Measurements from ENCODE around the gene ENPP1.
"Not testable (repeated sequence)": the region's sequence is repeated elsewhere in the genome, so short reads cannot be mapped to it uniquely, and the experiment has no call there.

Gene ENPP1

DNA sequence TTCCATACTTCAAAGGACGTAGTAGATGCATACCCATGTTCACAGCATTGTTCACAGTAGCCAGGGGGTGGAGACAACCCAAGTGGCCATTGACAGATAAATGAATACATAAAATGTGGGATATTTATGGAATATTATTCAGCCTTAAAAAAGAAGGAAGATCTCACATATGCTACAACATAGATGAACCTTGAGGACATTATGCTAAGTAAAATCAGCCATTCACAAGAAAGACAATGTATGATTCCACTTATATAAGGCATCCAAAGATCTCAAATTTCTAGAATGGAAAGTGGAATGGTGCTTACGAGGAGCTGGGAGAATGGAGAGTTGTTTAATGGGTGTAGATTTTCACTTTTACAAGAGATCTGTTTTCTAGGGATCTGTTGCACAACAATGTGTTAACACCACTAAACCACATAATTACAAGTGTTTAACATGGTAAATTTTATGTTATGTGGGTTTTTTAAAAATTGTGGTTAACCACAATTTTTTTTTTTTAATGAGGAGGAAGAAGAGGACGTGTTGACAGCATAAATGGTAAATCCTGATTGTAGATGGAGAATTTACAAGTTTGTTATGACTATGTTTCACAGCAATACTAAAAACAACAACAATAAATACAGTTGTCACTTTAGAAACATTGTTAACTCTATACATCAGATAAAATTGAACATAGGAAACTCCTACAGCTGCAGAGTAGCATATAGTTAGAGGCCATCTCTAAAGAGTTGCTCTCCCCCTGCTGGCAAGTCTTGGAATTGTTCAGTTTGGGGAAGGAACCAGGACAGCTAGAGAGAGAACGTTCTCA, 101.8 kb downstream of the ENPP1 start:
- no peak overlapping the region for H3K27ac ChIP-seq
- TF ChIP-seq, protein P1, sequence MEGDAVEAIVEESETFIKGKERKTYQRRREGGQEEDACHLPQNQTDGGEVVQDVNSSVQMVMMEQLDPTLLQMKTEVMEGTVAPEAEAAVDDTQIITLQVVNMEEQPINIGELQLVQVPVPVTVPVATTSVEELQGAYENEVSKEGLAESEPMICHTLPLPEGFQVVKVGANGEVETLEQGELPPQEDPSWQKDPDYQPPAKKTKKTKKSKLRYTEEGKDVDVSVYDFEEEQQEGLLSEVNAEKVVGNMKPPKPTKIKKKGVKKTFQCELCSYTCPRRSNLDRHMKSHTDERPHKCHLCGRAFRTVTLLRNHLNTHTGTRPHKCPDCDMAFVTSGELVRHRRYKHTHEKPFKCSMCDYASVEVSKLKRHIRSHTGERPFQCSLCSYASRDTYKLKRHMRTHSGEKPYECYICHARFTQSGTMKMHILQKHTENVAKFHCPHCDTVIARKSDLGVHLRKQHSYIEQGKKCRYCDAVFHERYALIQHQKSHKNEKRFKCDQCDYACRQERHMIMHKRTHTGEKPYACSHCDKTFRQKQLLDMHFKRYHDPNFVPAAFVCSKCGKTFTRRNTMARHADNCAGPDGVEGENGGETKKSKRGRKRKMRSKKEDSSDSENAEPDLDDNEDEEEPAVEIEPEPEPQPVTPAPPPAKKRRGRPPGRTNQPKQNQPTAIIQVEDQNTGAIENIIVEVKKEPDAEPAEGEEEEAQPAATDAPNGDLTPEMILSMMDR (conservative IDR thresholded peaks at IDR 0.05): peak; percentile 85
- TF ChIP-seq ZFX (IDR thresholded peaks at IDR 0.05): no peak

DNA sequence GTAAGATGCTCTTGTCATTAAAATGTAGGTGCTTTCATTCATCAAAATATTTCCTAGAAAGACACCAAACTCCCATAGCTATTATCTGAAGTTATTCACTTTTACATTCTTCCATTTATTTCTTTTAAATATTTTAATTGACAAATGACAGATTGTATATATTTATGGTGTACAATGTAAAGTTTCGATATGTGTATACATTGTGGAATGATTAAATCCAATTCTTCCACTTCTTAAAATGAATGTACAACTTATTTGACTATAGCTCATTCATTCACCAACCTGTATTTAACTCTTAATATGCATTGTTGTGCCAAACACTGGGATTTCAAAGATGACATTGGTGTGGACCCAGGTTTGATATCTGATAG, 102.4 kb downstream of the ENPP1 start:
- no peak overlapping the region for H3K27ac ChIP-seq
- TF ChIP-seq ZFX (IDR thresholded peaks at IDR 0.05): no peak
- TF ChIP-seq, protein P1 (conservative IDR thresholded peaks at IDR 0.05): peak; percentile 64

DNA sequence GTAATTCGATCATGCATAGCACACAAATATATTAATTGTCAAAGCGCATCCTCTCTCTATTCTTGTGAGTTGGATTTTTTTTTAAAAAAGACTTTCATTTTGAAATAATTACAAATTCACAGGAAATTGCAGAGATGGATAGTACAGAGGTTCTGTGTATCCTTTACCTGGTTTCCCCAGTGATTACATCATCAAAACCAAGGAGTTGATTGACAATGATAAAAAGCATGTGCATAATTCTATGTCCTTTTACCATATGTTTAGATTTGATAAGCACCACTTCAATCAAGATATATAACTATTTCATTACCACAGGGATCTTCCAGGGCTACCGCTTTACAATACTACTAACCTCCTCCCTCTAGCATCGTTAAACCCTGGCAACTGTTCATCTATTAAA, 103.1 kb downstream of the ENPP1 start:
- TF ChIP-seq ZFX (IDR thresholded peaks at IDR 0.05): no peak
- TF ChIP-seq, protein P1 (conservative IDR thresholded peaks at IDR 0.05): no peak
- no peak overlapping the region for H3K27ac ChIP-seq

DNA sequence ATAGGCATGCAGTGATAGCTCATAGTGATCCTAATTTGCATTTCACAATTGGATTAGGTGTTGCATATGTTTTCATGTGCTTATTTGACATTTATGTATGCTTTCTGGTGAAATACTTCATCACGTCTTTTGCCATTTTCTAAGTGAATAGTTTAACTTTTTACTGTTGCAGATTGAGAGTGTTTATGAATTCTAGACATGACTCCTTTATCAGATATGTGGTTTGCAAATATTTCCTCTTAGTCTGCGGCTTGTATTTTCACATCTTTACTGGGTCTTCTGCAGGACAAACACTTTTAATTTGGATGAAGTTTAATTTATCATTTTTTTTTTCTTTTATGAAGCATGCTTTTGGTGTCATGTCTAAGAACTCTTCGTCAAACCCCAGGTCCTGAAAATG, 104.1 kb downstream of the ENPP1 start:
- TF ChIP-seq, protein P1 (conservative IDR thresholded peaks at IDR 0.05): no peak
- no peak for TF ChIP-seq ZFX (IDR thresholded peaks at IDR 0.05)
- H3K27ac ChIP-seq: no peak overlapping the region

DNA sequence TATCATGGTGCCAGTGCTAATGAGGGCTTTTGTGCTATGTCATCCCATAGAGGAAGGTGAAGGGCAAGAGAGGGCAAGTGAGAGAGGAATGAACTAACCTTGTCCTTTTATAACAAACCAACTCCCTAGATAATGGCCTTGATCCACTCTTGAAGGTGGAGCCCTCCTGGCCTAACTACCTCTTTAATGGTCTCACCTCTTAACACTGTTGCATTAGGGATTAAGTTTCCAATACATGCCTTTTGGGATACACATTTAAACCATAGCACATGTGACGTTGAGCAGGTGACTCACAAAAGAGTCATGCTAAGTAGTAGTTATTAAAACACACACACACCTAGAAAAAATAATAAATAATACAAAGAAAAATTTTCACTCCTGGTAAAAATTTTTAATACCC, 106.4 kb downstream of the ENPP1 start:
- TF ChIP-seq ZFX (IDR thresholded peaks at IDR 0.05): no peak
- TF ChIP-seq, protein P1 (conservative IDR thresholded peaks at IDR 0.05): no peak
- H3K27ac ChIP-seq: no peak overlapping the region

DNA sequence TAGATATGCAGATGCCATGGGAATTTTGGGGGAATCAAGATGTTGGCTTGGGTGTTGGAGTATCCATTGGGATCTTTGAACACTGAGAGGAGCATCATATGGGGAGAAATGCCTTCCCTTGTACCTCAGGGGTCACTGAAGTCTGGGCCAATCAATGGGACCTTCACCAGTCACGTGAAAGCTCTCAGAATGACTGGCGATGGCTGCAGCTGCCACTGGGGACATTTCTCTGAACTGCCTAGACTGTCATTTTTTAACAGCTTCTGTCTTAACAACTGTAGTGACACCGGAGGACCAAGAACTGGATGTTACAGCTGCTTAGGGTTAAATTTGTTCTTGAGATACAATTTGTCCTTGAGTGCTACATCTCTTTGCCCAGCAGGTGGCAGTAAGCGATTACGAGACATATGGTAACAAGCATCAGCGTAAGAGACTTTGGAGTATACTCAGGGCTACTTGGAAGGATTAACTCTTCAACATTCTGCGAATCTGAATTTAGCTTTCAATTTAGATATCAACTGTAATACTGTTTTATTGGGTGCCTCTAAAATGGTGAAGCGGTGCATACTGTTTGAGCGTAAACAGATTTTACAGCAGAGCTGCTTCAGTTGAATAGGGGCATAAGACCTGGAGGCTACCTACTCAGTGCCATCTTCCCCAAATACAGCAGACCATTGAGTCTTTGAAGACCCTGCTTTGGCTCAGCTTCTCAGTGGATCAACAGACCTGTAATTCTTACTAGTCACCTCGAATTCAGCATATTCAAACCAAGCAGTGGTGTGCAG, 107.3 kb downstream of the ENPP1 start:
- no peak for TF ChIP-seq ZFX (IDR thresholded peaks at IDR 0.05)
- TF ChIP-seq, protein P1 (conservative IDR thresholded peaks at IDR 0.05): peak; percentile 86
- no peak overlapping the region for H3K27ac ChIP-seq

DNA sequence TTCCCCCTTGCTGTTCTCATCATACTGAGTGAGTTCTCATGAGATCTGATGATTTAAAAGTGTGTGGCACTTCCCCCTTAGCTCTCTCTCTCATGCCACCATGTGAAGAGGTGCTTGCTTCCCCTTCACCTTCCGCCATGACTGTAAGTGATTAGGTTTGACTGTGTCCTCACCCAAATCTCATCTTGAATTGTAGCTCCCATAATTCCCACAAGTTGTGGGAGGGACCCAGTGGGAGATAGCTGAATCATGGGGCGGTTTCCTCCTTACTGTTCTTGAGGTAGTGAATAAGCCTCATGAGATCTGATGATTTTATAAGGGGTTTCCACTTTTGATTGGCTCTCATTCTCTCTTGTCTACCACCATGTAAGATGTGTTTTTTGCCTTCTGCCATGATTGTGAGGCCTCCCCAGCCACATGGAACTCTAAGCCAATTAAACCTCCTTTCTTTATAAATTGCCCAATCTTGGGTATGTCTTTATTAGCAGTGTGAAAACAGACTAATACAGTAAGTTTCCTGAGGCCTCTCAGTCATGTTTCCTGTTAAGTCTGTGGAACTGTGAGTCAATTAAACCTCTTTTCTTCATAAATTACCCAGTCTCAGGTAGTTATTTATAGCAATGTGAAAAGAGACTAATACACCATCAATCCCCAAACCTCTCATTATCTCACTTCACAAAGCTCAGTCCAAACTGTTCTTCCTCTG, 108.4 kb downstream of the ENPP1 start:
- H3K27ac ChIP-seq: not testable (repeated sequence)
